Activated CD4-positive, alpha-beta T cell treated with anti-CD3 and anti-CD28 coated beads for 48 hours (primary cell): ENCODE measurements around the gene ZNF500.
"Not testable (repeated sequence)": the region's sequence is repeated elsewhere in the genome, so short reads cannot be mapped to it uniquely, and the experiment has no call there.

ENCODE experiments used
- DNase-seq: peaks from one replicate; pipeline ENCODE4 v3.0.0-alpha.2; 2020

Gene ZNF500

DNA sequence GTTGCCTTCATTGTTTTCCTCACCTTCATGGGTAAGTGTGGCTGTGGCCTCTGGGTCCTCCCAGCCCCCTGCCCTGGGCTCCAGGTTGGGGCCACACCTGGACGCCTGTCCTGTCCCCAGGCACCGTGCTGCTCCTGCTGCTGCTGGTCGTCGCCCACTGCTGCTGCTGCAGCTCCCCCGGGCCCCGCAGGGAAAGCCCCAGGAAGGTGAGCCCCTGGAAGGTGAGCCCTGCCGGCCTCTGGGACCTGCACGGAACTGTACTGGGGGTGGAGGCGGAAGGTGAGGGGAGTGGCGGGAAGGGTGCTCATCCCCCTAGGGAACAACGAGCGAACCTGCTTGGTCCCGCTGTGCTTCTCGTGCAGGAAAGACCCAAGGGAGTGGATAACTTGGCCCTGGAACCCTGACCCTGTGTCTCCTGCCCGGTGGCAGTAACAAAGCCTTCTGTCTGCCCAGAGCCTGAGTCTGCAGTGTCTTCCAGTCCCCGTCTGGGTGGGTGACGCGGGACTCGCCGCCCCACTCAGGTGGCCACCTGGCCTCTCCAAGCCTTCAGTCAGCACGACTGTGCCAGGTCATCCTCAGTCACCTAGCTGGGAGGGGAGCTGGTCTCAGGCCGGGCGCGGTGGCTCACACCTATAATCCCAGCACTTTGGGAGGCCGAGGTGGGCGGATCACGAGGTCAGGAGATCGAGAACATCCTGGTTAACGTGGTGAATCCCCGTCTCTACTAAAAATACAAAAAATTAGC lies 29.0 kb upstream of the ZNF500 start:
- no peak for DNase-seq

GRCh38 chr16:4795181-4795827 lies 28.3 kb upstream of the ZNF500 start, which contains the start of gene SMIM22:
Gene SMIM22 (plus strand): TSS chr16:4795369. CDS start chr16:4795735, 366 bp downstream.
- no peak for DNase-seq

DNA sequence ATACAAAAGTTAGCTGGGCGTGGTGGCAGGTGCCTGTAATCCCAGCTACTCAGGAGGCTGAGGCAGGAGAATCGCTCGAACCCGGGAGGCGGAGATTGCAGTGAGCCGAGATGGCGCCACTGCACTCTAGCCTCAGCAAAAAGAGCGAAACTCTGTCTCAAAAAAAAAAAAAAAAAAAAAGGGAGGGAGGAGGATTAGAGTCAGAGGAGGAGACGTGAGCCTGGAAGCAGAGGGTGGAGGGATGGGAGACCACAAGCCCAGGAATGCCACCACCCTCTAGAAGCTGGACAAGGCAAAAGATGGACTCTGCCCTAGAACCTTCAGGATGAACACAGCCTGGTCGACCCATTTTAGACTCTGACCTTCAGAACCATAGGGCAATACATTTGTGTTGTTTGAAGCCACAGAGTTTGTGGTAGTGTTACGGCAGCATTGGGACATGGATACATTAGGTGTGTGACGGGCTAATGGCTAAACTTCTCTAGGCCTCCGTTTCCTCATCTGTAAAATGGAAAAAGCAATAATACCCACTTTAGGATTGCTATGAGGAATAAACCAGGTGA lies 26.1 kb upstream of the ZNF500 start:
- DNase-seq = no peak

DNA sequence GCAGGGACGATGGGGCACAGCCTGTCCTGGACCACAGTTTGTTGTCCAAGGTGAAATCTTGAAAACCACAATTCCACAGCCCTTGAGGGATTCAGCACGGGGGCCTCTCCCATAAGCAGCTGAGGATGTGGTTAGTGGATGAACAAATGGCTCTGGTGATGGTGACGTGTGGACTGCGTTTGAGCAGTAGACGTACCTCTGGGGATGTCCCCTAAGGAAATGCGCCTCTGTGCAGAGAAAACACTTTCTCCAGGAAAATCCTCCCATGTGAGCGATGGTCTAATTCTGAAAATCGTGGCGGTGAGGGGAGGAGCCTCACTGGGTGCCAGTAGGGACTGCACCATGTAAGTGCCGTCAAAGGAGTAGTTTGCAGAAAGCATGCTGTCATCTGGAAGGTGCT lies 23.9 kb upstream of the ZNF500 start:
- no peak for DNase-seq

DNA sequence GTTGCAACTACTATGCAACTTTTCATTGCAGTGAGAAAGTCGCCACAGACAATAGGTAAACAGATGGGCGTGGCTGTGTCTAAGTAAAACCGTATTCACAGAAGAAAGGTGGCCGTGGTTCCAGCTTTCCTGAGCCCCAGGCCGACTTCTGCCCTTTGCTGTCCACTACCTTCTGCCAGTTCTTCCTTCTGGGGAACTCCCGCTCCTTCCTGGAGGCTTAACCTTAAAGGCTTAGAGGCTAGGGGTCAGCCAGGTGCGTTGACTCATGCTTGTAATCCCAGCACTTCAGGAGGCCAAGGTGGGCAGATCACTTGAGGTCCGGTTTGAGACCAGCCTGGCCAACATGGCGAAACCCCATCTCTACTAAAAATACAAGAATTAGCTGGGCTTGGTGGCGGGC lies 23.3 kb upstream of the ZNF500 start:
- DNase-seq = no peak

DNA sequence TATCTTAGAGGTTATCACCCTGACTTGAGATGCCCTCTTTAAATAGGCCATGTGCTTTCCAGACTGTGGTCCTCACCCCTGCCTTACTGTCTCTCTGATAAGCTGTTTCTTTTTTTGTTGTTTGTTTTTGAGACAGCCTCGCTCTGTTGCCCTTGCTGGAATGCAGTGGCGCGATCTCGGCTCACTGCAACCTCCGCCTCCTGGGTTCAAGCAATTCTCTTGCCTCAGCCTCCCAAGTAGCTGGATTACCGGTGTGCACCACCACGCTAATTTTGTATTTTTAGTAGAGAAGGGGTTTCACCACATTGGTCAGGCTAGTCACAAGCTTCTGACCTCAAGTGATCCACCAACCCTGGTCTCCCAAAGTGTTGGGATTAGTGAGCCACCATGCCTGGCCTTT lies 21.9 kb upstream of the ZNF500 start:
- DNase-seq = no peak

- DNase-seq = no peak
Measured at GRCh38 chr16:4788489-4788889, 21.5 kb upstream of the ZNF500 start.

GRCh38 chr16:4787627-4788482 lies 20.9 kb upstream of the ZNF500 start, which contains the start of gene SEPTIN12:
Gene SEPTIN12 (minus strand): TSS chr16:4788345. CDS start chr16:4787645, 700 bp downstream.
- DNase-seq = no peak

DNA sequence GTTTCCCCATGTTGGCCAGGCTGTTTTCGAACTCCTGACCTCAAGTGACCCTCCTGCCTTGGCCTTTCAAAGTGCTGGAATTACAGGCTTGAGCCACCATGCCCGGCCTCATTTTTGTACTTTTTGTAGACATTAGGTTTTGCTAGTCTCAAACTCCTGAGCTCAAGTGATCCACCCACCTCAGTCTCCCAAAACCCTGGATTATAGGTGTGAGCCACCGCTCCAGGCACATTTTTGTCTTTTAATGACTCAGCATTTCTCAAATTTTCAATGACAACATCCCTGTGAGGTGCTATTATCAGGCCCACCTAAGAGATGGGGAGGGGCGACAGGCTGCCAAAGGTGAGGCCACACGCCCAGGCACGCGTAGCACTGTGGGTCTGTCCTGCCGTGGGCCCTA lies 20.1 kb upstream of the ZNF500 start:
- DNase-seq = no peak

- DNase-seq = no peak
Measured at GRCh38 chr16:4785758-4786433, 18.9 kb upstream of the ZNF500 start.

DNA sequence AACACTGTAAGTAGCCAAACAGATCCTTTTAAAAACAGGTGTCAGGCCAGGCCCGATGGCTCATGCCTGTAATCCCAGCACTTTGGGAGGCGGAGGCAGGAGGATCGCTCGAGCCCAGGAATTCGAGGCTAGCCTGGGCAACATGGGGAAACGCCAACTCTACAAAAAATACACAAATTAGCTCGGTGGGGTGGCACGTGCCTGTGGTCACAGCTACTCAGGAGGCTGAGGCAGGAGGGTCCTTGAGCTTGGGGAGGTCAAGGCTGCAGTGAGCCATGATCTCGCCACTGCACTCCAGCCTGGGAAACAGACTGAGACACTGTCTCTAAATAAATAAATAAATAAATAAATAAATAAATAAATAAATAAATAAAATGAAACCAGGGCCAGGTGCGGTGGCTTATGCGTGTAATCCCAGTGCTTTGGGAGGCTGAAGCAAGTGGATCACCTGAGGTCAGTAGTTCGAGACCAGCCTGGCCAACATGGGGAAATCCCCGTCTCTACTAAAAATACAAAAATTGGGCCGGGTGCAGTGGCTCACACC lies 17.6 kb upstream of the ZNF500 start:
- not testable (repeated sequence) for DNase-seq

DNA sequence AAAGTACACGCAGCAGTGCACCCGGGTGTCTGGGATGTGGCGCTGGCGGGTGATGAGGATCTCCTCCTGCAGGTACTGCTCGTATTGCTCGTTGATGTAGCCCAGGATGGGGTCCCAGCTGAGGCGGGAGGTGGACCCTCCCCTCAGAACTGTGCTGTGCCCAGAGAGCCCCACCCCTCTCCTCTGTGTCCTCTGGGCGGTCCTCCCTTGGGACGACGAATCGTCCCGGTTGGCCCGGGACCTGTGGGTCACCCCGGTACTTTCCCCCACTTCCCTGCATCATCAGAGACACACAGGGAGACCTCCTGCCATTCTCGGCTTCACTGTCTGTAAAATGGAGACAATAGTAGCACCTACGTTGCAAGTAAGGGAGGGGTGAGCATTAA lies 17.0 kb upstream of the ZNF500 start:
- no peak for DNase-seq

DNA sequence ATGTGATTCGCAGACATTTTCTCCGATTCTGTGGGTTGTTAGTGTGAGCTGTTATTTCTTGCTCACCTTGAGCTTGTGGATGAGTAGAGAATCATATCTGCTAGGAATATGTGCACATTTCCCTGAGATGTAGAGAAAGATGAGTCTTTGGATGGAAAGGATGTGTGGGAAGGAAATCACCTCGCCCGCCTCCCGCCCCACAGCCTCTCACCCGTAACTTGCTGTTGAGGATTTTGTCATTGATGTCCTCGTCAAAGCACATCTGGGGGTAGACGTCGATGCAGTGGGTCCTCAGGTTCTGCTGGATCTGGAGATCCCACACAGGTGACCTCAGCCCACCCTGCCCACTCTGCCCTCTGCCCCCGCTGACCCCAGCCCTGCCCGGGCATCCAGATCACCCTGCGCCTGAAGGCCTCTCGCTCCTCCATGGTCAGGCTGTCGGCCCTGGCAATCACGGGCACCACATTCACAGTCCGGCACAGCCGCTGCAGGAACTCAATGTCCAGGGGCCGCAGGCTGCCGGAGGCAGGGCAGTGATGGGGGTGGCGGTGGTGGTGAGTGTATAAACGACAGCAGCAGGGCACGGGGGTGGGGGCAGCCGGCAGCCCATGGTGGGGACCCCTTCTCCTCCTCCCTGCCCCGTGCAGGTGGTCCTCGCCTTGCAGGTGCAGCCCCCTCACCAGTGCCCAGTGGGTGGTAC lies 16.4 kb upstream of the ZNF500 start:
- DNase-seq = no peak

- no peak for DNase-seq
Measured at GRCh38 chr16:4780235-4780634, 13.3 kb upstream of the ZNF500 start.

- DNase-seq = no peak
Measured at GRCh38 chr16:4778050-4778392, 11.1 kb upstream of the ZNF500 start.

DNA sequence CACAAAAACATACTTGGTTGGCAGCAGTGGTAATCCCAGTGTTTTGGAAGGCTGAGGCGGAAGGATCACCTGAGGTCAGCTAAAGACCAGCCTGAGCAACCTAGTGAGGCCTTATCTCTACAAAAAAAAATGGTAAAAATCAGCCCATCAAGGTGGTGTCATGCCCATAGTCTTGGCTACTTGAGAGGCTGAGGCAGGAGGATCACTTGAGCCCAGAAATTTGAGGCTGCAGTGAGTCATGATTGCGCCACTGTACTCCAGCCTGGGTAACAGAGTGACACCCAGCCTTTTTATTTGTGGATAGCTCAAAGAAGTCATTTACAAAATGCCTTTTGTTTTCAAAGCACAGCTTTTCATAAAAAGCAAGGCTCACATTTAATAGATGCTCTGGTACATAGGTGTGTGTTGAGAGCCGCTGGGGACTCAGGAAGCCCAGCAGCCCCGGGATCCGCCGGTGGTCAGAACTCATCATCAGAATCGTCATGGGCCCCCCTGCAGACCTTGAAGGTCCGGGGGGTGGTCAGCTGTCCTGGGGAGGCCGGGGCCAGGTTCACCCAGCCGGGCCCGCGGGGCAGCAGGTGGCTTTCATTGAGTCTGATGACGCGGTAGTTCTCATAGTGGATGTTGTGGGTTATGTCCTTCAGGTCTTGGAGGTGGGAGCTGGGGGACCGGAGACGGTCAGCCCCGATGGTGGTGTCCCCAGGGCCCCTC lies 10.5 kb upstream of the ZNF500 start:
- DNase-seq = no peak

- DNase-seq = no peak
Measured at GRCh38 chr16:4776141-4776705, 9.3 kb upstream of the ZNF500 start.

DNA sequence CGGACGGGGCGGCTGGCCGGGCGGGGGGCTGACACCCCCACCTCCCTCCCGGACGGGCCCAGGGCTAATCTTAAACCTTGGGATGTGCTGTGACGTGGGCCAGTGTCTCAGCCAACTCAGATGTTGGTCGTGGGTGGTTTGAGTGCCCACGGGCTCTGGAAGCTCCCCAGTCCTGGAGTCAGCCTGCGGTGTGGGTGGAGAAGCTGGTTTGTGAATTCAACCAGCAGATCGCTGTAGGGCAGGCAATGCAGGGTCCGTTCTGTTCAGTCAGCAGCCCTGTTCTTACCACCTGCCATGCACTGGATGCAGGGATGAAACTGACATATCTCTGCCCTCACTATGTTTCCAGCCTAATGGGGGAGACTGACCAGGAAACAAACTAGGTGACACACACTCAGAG lies 8.0 kb upstream of the ZNF500 start:
- no peak for DNase-seq

- DNase-seq = no peak
Measured at GRCh38 chr16:4772351-4772750, 5.4 kb upstream of the ZNF500 start.

DNA sequence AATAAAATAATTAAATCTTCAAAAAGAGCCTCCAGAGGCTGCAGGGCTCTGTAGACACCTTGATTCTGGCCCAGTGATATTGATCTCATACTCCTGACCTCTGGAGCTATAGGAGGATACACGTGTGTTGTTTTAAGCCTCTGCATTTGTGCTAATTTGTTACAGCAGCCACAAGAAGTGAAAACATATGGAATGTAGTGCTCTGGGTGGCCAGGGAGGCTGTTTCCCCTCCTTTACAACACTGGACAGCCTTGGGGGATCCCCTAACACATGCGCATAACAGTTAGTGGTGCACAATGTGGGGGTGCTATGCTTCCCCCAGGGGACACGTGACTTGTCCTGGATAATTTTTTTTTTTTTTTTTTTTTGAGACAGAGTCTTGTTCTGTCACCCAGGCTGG lies 4.7 kb upstream of the ZNF500 start:
- no peak for DNase-seq

GRCh38 chr16:4769306-4769638 lies 2.3 kb upstream of the ZNF500 start:
- no peak for DNase-seq
